HG03139 (cell line): ENCODE results near the gene GPSM3.
A peak's percentile ranks its signal among the peaks of the same experiment; 100 is the strongest.
"Not testable (repeated sequence)": the region's sequence is repeated elsewhere in the genome, so short reads cannot be mapped to it uniquely, and the experiment has no call there.

Experiments used
- ATAC-seq: cut with Tn5 transposase; IDR thresholded peaks from one replicate; pipeline ENCODE4 v1.9.1; 2021; ENCODE audit not compliant: unreplicated experiment

GPSM3 gene

GRCh38 chr6:32203426-32204267 is 11.2 kb upstream of the GPSM3 start:
- no peak for ATAC-seq

GRCh38 chr6:32202186-32202585 is 9.7 kb upstream of the GPSM3 start:
- ATAC-seq = no peak

- no peak for ATAC-seq
Measured at GRCh38 chr6:32200711-32201475, 8.4 kb upstream of the GPSM3 start.

DNA sequence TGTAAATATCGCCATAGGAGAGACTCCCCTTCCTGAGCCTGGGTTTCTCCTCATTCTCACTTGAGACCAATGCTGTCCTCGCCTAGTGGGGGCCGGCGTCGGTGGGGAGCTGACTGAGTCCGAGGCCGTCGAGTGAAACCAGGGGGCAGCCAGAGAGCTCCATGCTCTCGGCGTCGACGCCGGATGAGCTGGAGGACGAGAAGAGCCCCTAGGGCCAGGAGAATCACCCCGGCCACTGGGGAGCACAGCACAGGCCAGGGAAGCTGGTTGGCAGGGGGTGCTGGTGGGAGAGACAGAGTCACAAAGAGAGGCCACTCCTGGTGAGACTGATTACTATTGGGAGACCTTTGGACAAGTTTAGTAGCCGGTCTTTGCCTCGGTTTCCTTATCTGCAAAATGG is 6.4 kb upstream of the GPSM3 start:
- ATAC-seq = no peak

DNA sequence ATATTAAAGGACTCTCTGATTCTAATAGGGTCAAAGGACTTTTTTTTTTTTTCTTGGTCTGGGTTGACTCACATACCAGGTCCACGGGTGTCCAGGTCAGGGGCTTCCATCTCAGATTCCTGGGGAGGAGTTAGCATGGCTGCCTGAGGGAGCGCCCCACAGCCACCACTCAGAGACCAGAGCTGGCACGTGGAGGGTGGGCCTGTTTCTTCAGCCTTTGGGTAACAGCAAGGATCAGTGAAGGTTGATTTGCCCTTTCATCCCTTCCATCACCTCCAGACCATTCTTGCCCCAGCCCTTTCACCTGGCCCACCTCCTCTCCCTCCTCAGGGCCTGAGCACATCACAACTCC is 5.9 kb upstream of the GPSM3 start:
- ATAC-seq = no peak

GRCh38 chr6:32196682-32197616 is 4.5 kb upstream of the GPSM3 start:
- no peak for ATAC-seq

DNA sequence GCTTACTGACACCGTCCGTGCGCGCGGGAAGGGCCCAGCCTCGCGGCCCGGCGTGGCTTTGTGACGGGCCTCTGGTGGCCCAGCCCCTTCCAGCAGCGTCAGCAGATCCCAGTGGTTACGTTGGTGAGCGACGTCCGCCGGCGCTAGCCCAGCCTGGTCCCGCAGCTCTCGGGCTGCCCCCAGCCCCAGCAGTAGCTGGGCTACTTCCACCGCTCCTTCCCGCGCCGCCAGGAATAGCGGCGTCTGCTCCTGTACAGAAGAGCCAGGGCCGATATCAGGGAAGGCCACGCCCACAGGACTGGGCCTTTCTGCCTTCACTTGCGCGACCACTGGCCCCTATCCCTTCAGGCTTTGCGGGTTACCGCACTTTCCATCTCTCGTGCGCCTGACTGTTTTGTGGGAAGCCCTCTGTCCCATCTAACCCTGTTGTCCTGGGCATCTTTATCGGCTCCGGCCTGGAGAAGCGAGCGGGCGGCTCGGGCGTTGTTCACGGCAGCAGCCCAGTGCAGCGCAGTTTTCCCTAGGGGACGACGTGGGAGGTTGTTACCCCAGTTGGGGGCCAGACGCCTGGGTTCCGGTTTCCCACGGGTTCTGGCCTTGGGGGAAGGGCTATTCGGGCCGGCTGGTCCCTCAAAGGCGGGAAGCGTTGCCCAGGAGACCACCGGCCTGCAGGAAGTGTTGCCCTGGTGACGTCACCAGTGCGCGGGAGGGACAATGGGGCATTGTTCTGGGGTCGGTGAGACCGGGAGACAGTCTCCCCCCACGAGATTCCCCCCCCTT is 3.6 kb upstream of the GPSM3 start:
- peak; percentile 19 for ATAC-seq

DNA sequence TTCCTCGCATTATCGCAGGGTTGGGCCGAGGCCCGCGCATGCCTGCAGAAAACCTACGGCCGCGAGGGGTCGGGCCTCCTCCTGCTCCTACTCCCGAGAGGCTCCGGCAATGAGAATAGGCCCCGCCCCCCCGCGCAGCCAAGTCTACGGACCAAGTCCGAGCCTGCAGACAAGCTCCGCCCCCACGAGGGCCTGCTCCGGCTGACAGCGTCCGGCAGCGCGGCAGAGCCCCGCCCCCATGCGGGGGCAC is 3.1 kb upstream of the GPSM3 start:
- ATAC-seq = peak; percentile 65

- ATAC-seq = no peak
Measured at GRCh38 chr6:32194825-32195651, 2.6 kb upstream of the GPSM3 start.

DNA sequence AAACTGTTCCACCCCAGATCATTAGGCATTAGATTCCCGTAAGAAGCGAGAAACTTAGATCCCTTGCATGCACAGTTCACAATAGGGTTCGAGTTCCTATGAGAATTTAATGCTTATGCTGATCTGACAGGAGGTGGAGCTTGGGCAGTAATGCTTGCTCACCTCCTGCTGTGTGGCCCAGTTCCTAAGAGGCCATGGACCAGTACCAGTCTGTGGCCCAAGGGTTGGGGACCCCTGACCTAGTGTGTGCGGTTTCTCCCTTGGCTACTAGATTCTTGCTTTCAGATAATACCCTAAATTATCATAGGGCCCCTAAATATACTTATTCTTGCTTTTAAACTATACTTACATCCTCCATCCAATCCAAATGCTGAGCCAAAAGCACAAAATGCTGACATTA is 1.9 kb upstream of the GPSM3 start:
- no peak for ATAC-seq

DNA sequence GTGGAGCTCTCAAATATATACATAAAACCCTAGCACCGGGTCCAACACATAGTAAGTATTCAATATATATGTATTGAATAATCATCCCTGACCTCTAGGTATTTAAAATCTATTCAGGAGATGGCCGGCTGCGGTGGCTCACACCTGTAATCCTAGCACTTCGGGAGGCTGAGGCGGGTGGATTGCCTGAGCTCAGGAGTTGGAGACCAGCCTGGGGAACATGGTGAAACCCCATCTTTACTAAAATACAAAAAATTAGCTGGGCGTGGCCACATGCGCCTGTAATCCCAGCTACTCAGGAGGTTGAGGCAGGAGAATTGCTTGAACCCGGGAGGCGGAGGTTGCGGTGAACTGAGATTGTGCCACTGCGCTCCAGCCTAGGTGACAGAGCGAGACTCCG is 653 bp upstream of the GPSM3 start:
- ATAC-seq = not testable (repeated sequence)

GRCh38 chr6:32191696-32192607 is 491 bp downstream of the GPSM3 start:
- ATAC-seq = no peak

GRCh38 chr6:32190911-32191677 is 1.3 kb downstream of the GPSM3 start:
- ATAC-seq = no peak

DNA sequence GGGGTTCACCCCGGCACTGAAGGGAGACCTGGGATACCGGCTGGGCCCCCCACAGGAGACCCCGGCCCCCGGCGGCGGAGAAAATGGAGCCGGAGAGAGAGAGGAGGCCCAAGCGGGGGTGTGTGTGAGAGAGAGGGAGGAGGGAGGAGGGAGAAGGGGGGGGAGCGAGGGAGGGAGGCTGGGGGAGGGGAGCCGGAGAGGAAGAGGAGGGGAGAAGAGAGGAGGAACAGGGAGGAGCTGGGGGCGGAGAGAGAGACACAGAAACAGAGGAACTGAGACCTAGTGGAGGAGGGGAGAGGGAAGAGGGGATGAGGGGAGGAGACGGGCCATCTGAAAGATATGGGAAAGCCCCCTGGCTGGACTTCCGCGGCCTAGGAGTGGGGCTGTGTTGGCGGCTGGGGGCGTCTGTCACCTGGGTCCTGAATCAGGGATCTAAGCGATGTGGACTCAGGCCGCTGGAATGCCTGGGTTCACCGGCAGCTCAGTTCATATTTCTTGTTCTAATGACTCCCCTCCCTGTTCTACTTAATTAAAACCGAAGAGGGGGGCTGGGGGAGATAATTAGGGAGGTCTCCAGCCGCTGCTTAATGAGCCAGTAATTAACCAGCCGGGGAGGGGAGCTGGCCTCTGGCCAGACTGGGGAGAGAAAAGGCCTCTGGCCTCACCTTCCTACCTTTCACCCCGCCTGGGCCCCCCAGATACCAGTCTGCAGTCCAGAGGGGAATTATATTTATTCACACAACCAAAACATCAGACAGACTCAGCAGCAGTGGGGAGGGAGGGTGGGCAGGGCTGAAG is 2.2 kb downstream of the GPSM3 start, which contains the start of gene PBX2:
PBX2 (minus strand) TSS at position 149 of the 798 bp plus-strand sequence. CDS start 287 bp downstream, outside the sequence.
- peak; percentile 57 for ATAC-seq

- no peak for ATAC-seq
Measured at GRCh38 chr6:32189742-32190053, 2.7 kb downstream of the GPSM3 start.

DNA sequence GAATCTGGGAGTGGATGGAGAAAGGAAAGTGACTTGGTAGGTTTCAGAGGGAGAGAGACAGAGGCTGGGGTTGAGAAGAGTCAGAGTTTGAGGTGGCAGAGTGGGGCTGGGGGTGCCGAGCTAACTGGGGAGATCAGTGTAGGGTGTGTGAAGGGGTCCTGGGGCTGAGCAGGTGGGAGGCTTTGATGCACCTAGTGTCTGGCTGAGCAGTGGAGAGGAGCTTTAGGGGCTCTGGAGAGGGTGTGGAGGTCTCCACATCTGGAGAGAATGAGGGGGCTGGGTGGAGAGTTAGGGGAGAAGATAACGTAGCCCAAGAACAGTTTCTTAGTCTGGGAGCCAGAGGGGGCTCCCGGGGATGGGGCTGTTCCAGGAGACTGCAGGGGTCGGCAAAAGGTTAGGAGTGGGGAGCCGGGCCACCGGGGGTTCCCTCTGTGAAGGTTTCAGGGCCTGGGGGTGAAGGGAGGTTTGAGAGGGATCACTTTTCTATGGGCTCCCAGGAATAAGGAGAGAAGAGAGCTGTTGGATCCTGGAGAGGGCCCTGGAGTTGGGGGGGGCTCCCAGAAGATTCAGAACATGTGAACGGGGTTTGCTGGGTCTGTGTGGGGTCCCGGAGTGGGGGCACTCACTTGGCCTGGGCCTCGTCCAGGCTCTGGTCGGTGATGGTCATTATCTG is 3.2 kb downstream of the GPSM3 start:
- ATAC-seq = no peak
